BLaER1 treated with 17β-estradiol and CSF1 and Interleukin-3, amounts not matched to agents 10 nM and 100 nM (cell line): Measurements from ENCODE around the gene PARPBP.
"Not testable (repeated sequence)": the region's sequence is repeated elsewhere in the genome, so short reads cannot be mapped to it uniquely, and the experiment has no call there.

ENCODE experiments used
- H3K27ac ChIP-seq, 11 experiments: shearing (Covaris generic); formaldehyde crosslinking; 2 replicates each; pipeline ENCODE4 v1.8.1; 2022
- H3K27me3 ChIP-seq, 11 experiments: shearing (Covaris generic); formaldehyde crosslinking; 2 replicates each; pipeline ENCODE4 v1.8.1; 2022
- H3K36me3 ChIP-seq, 11 experiments: shearing (Covaris generic); formaldehyde crosslinking; 2 replicates each; pipeline ENCODE4 v1.8.1; 2022
- H3K4me1 ChIP-seq, 10 experiments: shearing (Covaris generic); formaldehyde crosslinking; 2 replicates each; pipeline ENCODE4 v1.8.1; 2022
- H3K4me2 ChIP-seq, 11 experiments: shearing (Covaris generic); formaldehyde crosslinking; 2 replicates each; pipeline ENCODE4 v1.8.1; 2022
- H3K4me3 ChIP-seq, 10 experiments: shearing (Covaris generic); formaldehyde crosslinking; 2 replicates each; pipeline ENCODE4 v1.8.1; 2022
- H3K9ac ChIP-seq, 11 experiments: shearing (Covaris generic); formaldehyde crosslinking; 2 replicates each; pipeline ENCODE4 v1.8.1; 2022
- H3K9me3 ChIP-seq, 11 experiments: shearing (Covaris generic); formaldehyde crosslinking; replicated peaks in 1 of 11; 2 replicates each; pipeline ENCODE4 v1.8.1; 2022
- H4K20me1 ChIP-seq, 11 experiments: shearing (Covaris generic); formaldehyde crosslinking; 2 replicates each; pipeline ENCODE4 v1.8.1; 2022
- Cebpa-rat ChIP-seq, 11 experiments: shearing (Covaris generic); IDR thresholded peaks; 2 replicates each; pipeline ENCODE4 v1.8.1; 2022

The PARPBP gene

DNA sequence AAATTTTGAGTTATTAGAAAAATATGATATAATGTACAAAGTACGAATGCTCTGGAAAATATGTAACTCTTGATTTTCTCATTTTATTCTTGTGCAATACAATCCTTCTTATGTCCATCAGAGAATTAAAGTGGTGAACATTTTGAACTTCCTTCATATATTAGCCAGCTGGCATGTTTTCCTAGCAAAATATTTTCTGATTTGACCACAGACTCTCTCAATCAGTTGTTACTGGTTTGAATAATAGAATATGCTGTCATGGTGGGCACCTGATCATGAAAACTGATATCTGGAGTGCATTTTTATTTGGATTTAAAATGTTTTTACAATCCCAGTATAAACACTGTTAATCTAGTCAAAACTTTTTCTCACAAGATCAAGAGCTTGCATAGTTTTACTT lies 24.2 kb downstream of the PARPBP start:
- Histone ChIP-seq H3K27me3 (no peaks in the 10 kb centered on the region), H3K36me3 (peaks cover 14 to 42% (median 27%) of the 10 kb centered on the region in 11 experiments), H3K4me1 (no peaks in the 10 kb centered on the region), H3K4me2 (no peak overlapping the region), H3K4me3 (no peak overlapping the region), H4K20me1 (no peaks in the 10 kb centered on the region), H3K27ac (no peak overlapping the region), H3K9ac (no peak overlapping the region), H3K9me3 (peaks cover 4 to 22% (median 18%) of the 10 kb centered on the region in 11 experiments; a peak in 16 of 22 replicates)
- no peak for TF ChIP-seq Cebpa-rat (IDR thresholded peaks at IDR 0.05)

DNA sequence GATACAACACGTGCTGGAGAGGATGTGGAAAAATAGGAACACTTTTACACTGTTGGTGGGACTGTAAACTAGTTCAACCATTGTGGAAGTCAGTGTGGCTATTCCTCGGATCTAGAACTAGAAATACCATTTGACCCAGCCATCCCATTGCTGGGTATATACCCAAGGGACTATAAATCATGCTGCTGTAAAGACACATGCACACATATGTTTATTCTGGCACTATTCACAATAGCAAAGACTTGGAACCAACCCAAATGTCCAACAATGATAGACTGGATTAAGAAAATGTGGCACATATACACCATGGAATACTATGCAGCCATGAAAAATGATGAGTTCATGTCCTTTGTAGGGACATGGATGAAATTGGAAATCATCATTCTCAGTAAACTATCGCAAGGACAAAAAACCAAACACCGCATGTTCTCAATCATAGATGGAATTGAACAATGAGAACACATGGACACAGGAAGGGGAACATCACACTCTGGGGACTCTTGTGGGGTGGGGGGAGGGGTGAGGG lies 27.1 kb downstream of the PARPBP start:
- H3K9me3 ChIP-seq = peaks cover 4 to 22% (median 18%) of the 10 kb centered on the region in 11 experiments; a peak in 16 of 22 replicates
- not testable (repeated sequence) for H3K4me2 ChIP-seq, H3K9ac ChIP-seq, H4K20me1 ChIP-seq, H3K4me3 ChIP-seq, H3K27ac ChIP-seq, H3K4me1 ChIP-seq, H3K27me3 ChIP-seq
- H3K36me3 ChIP-seq = peaks cover 21 to 66% (median 44%) of the 10 kb centered on the region in 11 experiments

DNA sequence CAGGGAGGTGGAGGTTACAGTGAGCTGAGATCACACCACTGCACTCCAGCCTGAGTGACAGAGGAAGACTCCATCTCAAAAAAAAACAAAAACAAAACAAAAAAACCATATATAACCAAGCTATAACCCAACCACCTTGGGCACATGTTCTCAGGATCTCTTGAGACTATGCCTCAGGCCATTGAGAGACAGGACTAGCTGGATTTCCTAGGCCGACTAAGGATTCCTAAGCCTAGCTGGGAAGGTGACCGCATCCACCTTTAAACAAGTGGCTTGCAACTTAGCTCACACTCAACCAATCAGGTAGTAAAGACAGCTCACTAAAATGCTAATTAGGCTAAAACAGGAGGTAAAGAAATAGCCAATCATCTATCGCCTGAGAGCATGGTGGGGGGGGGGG lies 35.2 kb downstream of the PARPBP start:
- H3K27me3 ChIP-seq, H3K4me3 ChIP-seq, H4K20me1 ChIP-seq, H3K9me3 ChIP-seq, H3K27ac ChIP-seq, H3K4me1 ChIP-seq, H3K4me2 ChIP-seq, H3K9ac ChIP-seq: not testable (repeated sequence)
- peaks cover 17 to 64% (median 51%) of the 10 kb centered on the region in 11 experiments; a peak in 20 of 22 replicates for H3K36me3 ChIP-seq

DNA sequence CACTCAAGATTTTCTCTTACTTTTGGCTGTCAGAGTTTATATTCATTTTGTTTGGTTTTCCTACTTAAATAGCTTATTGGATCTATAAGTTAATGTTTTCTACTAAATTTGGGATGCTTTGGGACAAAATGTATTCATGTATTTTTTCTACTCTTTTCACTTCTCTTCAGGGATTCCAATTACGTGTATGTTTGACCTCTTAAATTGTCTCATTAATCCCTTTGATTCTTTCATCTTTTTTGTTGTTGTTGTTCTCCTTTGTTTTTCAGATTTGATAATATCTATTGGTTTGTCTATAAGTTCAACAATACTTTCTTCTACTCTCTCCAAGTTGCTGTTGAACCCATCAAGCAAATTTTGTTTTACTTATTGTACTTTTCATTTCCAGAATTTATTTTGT lies 43.4 kb downstream of the PARPBP start:
- TF ChIP-seq Cebpa-rat (IDR thresholded peaks at IDR 0.05) = no peak
- no peak overlapping the region for H3K9ac ChIP-seq
- H3K4me2 ChIP-seq = no peak overlapping the region
- H3K27ac ChIP-seq = no peak overlapping the region
- peaks cover 0 to 9% (median 0%) of the 10 kb centered on the region in 10 experiments; a peak in 4 of 20 replicates for H3K4me1 ChIP-seq
- no peaks in the 10 kb centered on the region for H4K20me1 ChIP-seq
- H3K36me3 ChIP-seq = peaks cover 0 to 64% (median 9%) of the 10 kb centered on the region in 11 experiments; a peak in 14 of 22 replicates
- H3K27me3 ChIP-seq = no peaks in the 10 kb centered on the region
- H3K9me3 ChIP-seq = no peaks in the 10 kb centered on the region
- H3K4me3 ChIP-seq = no peak overlapping the region

DNA sequence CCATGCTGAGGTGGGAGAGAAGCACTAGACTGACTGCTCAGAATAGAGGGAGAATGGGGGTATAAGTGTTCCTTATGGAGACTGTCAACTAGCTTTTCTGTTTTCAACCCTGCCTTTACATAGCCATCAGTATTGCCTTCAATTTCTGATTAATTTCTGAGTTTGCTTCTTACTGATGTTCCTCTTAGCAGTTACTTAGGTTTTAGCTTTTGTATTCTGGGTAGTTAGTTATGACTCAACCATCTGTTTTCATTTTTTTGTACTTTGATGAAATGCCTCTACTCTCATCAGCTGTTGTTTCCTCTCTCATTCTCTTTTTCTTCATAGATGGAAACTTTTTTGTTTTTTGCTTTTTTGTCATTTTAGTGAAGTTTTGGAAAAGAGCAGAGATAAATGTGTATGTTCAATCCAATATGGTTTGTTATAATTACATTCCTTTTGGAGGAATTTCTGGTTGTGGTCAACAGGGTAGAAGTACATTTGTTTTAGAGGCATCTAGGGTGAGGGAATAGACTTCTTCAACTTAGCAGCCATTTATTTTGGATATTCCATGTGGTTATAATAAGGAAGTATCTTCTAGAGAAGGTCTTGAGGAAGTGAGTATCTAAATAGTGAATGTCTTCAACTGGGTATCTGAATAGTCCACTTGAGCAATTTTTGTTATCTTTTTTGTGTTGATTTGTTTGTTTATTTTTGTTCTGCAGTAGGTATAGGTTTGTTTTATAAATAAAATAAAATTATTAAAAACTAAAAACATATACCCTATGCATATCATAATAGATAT lies 48.0 kb downstream of the PARPBP start:
- Histone ChIP-seq H3K9me3 (no peaks in the 10 kb centered on the region), H3K4me3 (no peak overlapping the region), H3K27me3 (no peaks in the 10 kb centered on the region), H3K4me2 (peak overlapping the region in 2 of 11 experiments; percentile 43 to 70; a peak in 4 of 22 replicates), H3K27ac (no peak overlapping the region), H4K20me1 (no peaks in the 10 kb centered on the region), H3K36me3 (peaks cover 0 to 94% (median 25%) of the 10 kb centered on the region in 11 experiments; a peak in 16 of 22 replicates), H3K4me1 (peaks cover 0 to 16% (median 0%) of the 10 kb centered on the region in 10 experiments; a peak in 4 of 20 replicates), H3K9ac (no peak overlapping the region)
- no peak for TF ChIP-seq Cebpa-rat (IDR thresholded peaks at IDR 0.05)

DNA sequence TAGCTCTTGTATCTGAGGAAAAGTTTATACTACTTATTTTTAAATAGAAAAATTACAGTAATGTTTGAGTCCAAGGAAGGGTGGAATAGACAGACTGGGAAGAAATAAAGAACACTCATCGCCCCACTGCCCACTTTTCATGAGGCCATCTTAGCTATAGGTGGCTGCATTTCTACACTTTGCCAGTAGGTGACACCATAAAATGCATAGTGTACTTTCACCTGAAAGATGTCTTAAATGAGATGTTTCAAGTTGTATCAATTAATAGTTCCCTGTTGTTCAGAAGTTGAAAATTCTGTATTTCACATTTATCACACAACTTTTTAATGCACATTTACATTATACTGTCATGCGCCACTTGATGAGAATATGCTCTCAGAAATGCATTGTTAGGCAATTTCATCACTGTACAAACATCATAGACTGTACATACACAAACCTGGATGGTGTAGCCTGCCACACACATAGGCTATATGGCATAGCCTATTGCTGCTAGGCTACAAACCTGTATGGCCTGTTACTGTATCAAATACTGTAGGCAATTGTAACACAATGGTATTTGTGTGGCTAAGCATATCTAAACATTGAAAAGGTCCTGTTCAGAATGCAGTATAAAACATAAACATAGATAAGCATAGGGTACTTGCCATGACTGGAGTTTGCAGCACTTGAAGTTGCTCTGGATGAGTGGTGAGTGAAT lies 50.1 kb downstream of the PARPBP start:
- H3K4me2 ChIP-seq = no peak overlapping the region
- no peaks in the 10 kb centered on the region for H3K9me3 ChIP-seq
- H3K36me3 ChIP-seq = peaks cover 0 to 95% (median 28%) of the 10 kb centered on the region in 11 experiments; a peak in 16 of 22 replicates
- H3K27ac ChIP-seq = no peak overlapping the region
- H3K9ac ChIP-seq = no peak overlapping the region
- H4K20me1 ChIP-seq = no peaks in the 10 kb centered on the region
- H3K4me3 ChIP-seq = no peak overlapping the region
- no peaks in the 10 kb centered on the region for H3K27me3 ChIP-seq
- H3K4me1 ChIP-seq = peaks cover 0 to 16% (median 0%) of the 10 kb centered on the region in 10 experiments; a peak in 4 of 20 replicates
- TF ChIP-seq Cebpa-rat (IDR thresholded peaks at IDR 0.05) = no peak

DNA sequence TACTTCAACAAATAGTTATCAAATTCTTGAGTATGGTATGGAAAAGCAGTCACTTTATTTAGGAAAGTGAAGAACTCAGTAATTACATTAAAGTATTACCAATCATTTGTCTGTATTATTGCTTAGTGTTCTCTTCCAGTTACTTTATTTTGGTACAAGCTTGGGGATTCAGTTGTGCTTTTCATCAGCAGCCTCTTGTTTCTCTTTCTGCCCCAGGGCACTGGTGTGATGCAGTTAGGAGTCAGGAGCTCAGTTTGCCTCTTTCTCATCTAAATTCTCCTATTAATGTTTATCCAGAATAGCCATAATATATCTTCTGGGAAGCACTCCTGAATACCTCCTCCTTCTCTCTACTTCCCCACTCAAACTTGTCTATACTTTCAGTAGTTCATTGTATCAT lies 52.0 kb downstream of the PARPBP start:
- H3K4me1 ChIP-seq = peaks cover 0 to 16% (median 0%) of the 10 kb centered on the region in 10 experiments; a peak in 4 of 20 replicates
- peaks cover 0 to 77% (median 23%) of the 10 kb centered on the region in 11 experiments; a peak in 15 of 22 replicates for H3K36me3 ChIP-seq
- H3K9me3 ChIP-seq = no peaks in the 10 kb centered on the region
- H3K27ac ChIP-seq = no peak overlapping the region
- H3K4me3 ChIP-seq = no peak overlapping the region
- H4K20me1 ChIP-seq = no peaks in the 10 kb centered on the region
- TF ChIP-seq Cebpa-rat (IDR thresholded peaks at IDR 0.05) = no peak
- H3K27me3 ChIP-seq = no peaks in the 10 kb centered on the region
- no peak overlapping the region for H3K9ac ChIP-seq
- no peak overlapping the region for H3K4me2 ChIP-seq

DNA sequence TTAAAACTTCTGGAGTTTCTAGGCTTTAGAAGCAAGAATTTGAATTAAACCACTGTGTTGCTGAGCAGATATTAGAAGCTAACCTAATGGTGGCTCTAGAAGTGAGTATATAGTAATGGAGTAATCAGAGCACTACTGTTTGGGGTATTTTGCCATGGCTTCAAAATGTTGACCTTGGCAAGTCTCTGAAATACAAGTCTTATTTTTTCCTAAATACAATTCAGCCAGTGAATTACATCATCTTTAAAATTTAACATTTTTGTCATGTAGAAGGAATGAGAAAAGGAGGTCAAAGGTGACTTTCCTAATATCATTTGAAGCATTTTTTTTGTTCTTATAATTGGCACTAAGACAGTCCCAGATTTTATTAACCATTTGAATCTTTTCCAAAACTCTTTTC lies 52.5 kb downstream of the PARPBP start:
- Histone ChIP-seq H3K9ac (no peak overlapping the region), H4K20me1 (no peaks in the 10 kb centered on the region), H3K4me3 (no peak overlapping the region), H3K4me1 (peaks cover 0 to 16% (median 0%) of the 10 kb centered on the region in 10 experiments; a peak in 4 of 20 replicates), H3K27ac (no peak overlapping the region), H3K36me3 (peaks cover 0 to 72% (median 28%) of the 10 kb centered on the region in 11 experiments; a peak in 14 of 22 replicates), H3K9me3 (no peaks in the 10 kb centered on the region), H3K4me2 (no peak overlapping the region), H3K27me3 (no peaks in the 10 kb centered on the region)
- TF ChIP-seq Cebpa-rat (IDR thresholded peaks at IDR 0.05) = no peak

DNA sequence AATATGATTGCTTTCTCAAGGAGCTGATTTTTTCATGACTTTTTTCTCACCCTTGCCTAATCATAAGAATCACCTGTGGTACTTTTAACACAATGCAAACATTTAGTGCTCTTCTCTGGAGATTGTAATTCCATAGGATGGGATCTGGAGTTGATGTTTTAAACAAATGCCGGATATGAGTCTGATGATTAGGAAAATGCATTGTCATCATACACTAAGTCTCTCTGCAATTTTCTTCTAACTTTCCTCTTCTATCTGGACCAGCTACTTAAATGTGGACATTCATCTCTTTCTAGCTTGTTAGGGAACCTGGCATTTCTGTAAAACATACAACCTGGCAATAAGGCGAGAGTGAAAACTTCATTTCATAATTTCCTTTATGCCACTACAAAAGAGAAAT lies 54.1 kb downstream of the PARPBP start:
- Histone ChIP-seq H3K27me3 (no peaks in the 10 kb centered on the region), H3K36me3 (peaks cover 0 to 73% (median 29%) of the 10 kb centered on the region in 11 experiments; a peak in 14 of 22 replicates), H4K20me1 (no peaks in the 10 kb centered on the region), H3K4me2 (no peak overlapping the region), H3K4me3 (no peak overlapping the region), H3K9me3 (no peaks in the 10 kb centered on the region), H3K9ac (no peak overlapping the region), H3K27ac (no peak overlapping the region), H3K4me1 (no peaks in the 10 kb centered on the region)
- no peak for TF ChIP-seq Cebpa-rat (IDR thresholded peaks at IDR 0.05)
